Kidney glomerular epithelial cell (primary cell): Measurements from ENCODE around the gene RAB36.

Experiments used
- DNase-seq: peaks from one replicate; lab custom pipeline; 2025; lab: John Stamatoyannopoulos, UW

Gene RAB36

DNA sequence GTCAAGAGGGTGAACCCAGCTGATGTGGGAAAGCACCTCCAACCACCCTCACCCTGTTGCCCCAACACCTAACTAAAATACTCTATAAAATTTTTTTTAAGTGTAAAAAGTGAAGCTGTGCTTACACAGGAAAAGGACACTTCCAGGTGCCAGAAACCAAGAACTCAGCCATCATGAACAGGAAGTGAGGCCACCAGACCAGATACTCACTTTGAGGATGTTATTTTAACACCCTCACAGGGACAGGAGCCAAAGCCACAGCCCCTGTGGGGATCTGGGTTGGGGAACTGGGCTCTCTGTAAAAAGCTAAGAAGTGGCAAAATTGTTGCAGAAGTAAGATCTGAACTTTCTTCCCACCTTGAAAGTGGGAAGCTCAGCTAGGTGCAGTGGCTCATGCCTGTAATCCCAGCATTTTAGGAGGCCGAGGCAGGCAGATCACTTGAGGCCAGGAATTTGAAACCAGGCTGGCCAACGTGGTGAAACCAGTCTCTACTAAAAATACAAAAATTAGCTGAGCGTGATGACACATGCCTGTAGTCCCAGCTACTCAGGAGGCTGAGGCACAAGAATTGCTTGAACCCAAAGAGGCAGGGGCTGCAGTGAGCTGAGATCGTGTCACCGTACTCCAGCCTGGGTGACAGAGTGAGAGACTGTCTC is 7.2 kb upstream of the RAB36 start:
- no peak for DNase-seq

DNA sequence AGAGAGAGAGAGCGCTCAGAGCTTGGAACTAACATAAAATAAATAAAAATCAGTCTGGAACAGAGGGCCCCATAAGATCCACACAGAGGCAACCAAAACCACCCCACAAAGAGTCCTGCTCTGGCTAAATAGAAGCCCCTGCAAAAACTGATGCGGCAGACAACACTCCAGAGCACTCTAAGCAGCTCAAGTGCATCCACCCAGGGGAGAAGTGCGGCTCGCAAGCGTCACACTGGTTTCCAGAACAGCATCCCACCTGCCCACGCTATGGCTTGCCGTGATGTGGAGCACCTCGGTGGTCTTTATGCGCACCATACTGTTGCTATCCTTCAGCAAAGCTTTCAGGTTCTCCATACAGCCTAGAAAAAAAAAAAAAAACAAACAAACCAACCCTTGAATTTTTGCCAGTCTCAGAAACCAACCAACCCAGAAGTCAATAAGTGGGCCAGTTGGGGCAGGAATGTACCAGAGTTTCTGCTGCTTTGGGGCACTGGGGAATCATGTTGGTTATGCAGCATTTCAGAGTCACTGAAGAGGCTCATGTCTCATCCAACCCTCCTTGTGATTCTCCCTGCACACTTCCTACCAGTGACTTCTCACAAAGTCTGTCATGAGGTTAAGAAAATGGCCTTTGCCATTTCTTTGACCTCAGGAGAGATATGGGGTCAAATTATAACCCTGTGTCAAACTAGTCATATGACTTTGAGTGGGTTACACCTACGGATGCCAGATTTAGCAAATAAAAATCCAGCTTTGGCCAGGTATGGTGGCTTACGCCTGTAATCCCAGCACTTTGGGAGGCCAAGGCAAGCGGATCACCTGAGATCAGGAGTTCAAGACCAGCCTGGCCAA is 6.5 kb upstream of the RAB36 start:
- no peak for DNase-seq

DNA sequence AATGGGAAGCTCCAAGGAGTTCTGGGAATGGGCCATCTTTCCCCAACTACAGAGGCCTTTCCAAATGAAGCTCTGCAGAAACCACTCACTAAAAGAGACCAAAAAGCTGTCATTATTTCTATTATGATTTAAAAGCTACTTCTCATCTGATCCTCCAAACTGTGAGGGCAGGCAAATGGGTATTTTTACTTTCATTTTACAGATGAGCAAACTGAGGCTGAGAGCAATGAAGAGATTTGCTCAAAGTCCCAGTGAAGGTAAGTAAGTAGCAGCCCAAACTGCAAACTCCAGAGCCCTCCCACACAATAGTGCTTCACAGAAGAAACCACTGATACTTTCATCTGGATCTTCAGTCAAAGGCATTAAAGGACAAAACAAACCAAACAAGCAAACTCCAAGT is 4.9 kb upstream of the RAB36 start:
- DNase-seq, result no peak

DNA sequence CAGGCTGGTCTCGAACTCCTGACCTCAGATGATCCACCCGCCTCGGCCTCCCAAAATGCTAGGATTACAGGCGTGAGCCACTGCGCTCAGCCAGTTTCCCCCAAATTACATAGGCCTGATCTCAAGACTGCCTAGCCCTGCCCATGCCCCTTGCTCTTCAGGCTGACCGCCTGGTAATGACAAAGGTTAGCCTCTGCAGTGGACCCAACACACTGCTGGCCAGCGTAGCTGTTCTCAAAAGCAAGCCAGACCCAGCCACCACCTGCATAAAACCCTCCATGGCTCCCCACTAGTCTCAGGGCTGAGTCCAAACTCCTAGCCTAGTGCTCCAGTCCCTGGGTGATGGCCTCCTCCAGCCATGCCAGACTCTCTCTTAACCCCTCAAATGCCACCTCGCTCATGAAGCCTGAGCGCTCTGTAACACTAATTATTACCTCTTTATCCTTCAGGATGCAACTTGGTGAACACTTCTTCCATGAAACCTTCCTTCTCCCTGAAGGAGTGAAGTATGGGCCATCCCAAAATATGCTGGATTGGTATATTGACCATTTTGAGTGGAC is 2.7 kb upstream of the RAB36 start:
- DNase-seq, result no peak

DNA sequence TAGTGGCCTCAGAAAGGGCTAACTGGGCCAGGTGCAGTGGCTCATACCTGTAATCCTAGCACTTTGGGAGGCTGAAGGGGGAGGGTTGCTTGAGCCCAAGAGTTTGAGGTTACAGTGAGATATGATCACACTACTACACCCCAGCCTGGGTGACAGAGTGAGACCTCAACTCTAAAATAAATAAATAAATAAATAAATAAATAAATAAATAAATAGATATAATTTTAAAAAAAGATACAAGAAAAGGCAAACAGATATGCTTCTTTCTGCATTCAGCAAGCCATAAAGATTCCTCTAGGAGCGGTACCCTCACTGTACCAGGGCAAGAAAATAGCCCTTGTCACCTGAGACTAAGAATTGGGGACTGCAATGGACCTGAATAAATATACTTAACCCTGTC is 2.2 kb upstream of the RAB36 start:
- DNase-seq, result no peak

DNA sequence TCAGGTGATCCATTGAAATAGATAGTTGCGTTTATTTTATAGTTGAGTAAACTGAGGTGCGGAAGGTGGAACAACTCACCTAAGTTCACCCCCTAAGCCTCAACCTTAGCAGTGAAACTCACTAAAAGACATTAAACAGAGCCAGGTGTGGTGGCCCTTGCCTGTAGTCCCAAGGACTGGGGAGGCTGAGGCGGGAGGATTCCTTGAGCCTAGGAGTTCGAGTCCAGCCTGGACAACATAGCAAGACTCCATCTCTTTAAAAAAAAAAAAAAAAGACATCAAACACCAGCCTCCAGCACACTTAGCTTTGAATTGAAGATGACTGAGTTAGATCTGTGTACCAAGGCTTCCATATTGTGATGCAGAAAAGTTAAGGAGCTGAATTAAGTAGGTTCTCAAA is 845 bp upstream of the RAB36 start:
- DNase-seq, result no peak

DNA sequence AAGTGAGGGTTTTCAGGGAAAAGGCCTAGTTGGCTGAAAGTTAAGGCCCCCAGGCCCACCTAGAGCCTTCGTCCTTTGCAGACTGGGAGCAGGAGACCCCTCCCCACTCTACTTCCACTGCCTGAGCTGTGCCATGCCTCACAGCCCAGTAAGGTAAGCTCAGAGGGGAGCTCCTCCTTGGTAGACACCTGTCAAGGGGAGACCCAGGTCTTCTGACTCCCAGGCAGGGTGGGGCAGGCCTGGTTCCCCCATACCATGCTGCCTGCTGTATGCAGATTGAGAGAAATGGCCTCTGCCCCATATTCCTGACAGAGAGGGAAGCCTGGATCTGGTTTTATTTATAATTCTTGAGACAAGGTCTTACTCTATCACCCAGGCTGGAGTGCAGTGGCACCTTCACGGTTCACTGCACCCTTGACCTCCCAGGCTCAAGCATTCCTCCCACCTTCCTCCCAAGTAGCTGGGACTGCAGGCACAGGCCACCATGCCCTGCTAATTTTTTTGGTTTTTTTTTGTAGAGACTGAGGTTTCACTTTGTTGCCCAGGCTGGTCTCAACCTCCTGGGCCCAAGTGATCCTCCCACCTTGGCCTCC is 697 bp downstream of the RAB36 start:
- DNase-seq, result no peak

DNA sequence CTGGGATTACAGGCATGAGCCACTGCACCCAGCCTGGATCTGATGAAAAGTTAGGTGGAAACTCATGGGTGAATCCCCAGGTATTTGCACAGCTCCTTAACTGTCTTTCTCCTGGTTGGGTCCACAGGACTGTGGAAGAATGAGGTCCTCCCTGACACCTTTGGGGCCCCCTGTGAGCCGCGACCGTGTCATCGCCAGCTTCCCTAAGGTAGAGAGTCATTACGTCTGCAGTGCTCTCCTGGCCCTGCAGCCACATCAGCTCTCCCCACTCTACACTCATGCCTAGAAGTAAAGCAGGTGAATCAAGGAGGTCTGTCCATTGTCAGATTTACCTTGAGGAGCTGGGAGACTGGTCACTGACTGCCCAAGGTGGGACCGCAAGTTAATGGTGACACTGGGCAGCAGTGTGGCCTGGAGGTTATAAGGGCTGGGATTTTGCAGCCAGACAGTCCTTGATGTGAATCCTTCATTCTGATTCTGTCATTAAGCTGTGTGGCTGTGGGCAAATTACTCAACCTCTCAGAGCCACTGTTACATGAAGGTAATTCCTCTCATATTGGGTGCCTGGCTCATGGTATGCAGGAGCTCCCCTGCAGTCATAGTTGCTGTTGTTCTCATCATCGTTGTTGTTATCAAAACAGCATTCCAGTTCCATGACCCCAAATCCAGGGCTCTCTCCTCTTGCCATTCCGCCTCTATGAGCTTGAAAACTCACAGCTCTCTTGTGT is 1.4 kb downstream of the RAB36 start:
- DNase-seq, result no peak

DNA sequence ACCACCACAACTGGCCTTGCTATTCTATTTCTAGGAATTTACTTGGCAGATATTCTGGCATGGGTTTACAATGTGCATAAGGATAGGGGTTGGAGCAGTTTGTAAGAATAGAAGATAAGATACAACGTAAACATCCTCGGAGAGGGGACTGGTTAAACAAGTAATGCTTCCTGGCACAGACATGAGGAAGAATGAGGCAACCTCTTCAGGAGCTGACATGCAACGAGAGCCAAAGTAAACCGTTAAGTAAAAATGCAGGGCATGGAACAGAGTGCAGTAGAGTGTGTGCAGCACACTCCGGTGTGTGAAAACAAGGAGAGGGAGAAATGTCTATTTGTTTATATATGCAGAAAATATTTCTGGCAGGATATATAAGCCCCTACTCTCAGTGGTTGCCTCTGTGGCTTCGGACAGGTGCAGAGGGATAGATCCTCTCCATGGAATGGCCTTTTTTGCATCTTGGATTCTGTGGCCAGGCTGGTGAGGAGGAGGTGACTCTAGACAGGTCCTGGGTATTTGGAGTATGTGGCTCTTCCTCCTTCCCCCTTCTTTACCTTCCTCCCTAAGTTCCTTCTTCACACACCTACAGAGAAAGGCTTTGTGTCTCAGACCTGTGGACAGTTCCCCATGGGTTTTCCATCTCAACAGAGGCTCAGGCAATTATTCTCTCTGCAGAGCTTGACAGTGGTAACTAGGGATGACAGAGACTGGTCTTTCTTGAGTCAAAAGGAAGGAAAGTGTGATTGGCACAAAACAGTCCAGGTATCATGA is 2.5 kb downstream of the RAB36 start:
- DNase-seq, result no peak

DNA sequence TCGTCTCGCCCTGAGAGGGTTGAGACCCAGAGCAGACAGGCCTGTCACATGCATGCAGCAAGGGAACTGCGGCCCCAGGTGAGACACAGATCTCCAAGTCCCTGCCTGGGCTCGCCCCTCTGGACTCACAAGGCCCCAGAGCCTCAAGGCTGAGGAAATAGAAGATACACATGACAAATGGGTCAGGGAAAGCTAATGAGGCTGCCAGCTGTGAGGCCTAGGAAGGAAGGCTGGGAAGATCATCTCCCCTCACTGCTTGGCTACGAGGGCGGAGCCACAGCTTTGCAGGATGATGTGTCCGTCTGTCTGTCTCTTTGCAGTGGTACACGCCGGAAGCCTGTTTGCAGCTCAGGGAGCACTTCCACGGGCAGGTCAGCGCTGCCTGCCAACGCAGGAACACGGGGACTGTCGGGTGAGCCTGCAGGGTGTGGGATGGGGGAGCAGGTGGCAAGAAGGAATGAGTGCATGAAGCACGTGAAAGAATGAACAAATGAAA is 4.5 kb downstream of the RAB36 start:
- DNase-seq, result no peak

DNA sequence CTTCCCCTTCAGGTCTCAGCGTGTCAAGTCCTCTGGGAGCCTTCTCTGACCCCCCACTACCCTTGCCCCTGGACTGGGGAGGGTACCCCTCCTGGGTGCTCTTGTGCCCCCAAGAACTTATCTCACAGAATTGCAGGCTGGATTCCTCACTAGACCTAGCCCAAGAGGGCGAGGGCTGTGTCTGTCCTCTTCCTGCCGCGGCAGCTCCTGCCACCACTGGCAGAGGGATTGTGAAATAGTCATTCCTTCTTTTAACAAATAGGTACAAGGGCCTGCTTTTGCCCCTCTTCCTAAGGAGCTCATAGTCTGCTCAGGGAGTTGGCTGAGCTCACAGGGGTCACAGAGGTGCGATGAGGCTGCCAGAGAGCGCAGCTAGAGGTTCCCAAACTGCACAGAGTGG is 5.5 kb downstream of the RAB36 start:
- DNase-seq, result no peak

DNA sequence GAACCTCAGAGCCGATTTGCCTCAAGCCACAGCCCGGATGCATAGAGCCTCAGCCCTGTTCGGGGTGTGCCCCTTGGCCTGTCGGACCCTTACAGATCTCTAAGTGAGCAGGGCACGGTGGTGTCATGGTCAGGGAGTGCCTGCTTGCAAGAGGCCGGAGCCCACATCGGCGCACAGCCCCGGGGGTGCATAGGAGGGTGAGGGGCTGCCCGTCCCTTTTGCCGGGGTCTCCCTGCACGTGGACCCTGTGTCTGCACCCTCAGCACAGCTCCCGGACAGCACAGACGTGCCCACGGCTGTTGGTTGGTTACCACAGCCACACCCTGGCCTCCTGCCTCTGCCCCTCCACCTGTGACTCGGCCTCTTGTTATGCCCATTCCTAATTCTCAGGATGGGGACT is 6.5 kb downstream of the RAB36 start:
- no peak for DNase-seq

DNA sequence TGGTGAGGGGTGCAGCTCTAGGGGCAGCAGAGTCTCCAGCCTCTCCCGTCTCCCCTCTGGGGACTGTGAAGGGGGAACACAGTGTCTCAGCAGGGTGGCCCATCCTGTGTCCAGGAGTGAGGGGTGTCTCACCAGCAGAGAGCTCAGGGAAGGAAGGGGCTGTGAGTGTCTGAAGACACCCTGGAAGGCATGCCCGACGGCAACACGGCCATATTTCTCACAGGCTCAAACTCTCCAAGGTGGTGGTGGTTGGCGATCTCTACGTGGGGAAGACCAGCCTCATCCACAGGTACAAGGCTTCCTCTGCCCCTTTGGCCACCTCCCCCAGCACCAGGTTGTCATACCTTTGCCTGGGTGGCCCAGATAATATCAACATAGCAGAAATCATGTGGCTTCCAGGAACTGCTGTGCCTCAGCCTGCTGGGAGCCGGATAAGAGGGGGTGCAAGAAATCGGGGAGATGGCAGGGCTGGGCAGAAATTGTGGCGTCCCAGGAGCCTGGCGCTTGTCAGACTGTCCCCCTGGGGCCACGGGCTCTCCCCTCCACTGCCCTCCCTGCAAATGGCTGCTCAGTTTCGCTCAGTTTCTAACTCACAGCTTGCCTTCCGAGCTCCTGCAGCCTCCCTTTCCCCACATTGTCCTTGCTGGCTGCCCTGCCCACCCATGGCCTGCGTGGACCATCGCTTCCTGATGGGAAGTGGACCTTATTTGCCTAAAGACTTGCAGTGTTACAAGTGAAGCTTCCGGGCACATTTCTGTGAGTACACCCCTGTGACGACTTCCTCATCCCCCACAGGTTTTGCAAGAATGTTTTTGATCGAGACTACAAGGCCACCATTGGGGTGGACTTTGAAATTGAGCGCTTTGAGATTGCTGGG is 7.2 kb downstream of the RAB36 start:
- DNase-seq, result no peak

DNA sequence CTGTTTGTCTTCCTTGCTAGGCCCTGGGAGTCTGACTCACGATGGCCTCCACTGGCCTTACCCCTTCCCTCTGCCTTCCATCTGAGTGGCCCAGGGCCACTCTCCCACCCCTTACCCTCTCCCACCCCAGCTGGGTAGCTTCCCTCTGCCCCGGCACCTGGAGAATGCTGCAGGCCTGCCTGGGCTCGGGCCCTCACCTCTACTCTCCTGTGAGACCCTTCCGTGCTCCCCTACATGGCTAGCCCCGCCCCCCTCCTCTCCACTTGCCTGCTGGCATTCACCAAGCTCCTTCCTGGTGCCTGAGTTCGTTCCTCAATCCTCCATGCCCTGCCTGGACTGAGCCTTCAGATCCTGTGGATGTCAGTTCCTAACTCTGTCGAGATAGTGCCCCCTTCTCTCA is 8.7 kb downstream of the RAB36 start:
- no peak for DNase-seq

DNA sequence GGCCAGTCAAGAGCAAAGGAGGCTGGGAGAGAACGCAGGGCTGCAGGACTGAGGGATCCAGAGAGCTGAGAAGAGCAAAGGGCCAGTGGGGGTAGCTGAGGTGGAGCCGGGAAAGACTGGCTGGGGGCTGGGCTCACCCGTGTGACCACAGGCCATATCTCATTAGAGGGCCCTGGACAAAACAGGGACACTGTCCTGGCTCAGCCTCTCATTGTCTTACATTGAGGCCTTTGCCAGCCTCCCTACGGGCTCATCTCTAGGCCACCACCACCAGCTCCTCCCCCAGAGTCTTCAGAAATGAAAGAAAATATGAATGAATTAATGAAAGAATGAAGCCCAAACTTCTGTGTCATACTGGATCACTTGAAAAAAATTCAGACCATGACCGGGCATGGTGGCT is 9.2 kb downstream of the RAB36 start:
- no peak for DNase-seq

DNA sequence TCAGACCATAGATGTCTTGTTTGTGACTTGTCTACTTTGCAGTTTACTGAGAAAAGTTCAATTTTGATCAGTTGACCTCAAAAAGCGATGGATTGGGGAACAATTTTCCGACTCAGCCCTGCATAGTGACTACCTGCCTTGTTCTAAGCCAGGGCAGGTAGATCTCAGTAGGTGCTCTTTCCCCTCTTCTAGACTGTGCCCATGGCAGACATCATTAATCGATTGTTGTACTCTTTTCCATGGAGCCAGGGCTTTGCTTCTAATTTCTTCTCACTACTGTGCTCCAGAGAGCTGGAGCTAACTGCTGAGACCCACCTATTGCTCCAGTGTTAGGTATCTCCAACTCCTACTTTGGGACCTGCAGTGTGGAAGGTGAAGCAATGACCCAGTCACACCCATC is 9.9 kb downstream of the RAB36 start:
- DNase-seq, result no peak

DNA sequence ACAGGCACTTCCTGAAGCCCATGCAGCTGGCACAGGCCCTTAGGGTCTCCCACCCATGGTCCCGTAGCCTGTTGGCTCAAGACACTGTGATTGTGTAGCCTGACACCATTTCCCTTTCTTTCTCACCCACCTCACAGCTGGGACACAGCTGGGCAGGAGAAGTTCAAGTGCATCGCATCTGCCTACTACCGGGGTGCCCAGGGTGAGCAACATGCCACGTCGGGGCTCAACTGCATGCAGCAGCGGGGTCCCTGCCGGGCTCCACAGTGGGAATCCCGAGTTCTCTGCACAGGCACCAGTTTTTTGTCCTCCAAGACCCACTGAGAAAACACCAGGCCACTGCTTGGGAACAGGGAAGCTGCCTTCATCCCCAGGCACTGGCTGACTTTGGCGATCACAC is 10.6 kb downstream of the RAB36 start:
- no peak for DNase-seq

DNA sequence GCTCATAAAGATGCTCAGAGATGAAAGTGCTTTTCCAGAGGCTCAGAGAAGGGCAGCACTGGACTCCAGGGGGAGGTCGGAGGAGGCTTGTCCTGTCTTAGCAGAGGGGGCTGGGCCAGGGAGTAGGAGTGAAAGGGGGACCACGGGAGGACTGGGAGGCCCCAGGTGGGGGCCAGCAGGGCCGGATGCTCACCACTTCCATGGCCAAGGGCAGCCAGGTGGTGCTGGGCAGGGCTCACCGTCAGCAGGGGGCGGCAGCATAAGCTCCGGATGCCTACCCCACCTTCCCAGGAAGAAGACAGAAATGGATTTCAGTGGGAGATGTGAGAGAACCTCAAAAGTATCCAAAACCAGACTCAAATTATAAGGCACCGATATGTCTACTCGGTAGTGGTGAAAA is 11.0 kb downstream of the RAB36 start:
- DNase-seq, result no peak

DNA sequence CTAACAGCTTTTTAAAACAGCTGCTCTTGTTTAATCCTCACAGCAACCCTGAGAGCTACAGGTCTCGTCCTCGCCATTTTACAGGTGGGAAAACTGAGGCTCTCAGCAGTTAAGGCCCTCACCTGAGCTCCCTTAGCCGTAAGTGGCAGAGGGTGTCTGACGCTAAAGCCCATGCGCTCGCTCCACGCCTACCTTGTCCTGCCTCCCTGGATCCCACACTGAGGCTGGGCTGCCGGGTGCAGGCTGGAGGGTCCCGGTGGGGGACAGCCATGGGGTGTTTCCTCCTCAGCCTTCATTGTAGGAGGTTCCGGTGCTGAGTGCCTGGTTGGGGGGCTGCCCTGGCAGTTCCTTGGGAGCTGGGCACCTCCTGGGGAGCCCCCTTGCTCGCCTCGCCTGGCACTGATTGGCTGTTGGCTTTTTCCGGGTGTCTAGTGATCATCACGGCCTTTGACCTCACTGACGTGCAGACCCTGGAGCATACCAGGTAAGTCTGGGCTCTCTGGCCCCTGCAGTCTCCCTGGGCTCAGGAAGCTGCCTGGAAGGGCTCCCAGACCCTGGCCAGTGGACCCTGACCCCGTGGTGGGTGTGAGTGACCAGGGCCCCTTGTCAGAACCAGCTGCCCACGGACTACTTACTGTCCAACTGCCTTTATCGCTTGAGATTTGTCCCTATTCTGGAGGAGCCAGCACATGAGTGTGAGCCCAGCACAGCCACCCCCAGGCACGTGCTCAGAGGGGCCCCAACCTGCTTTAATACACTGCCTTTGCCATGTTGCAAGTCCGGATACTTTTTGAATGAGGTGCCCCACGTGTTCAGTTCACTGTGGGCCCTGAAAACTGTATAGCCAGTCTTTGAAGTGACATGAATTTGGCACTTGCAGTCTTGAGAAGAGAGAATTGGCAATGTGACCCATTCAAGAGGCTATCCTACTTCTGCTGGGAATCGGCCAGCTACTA is 12.6 kb downstream of the RAB36 start:
- no peak for DNase-seq
